ENCODE data around the gene ATP2A2.
"Not testable (repeated sequence)": the region's sequence is repeated elsewhere in the genome, so short reads cannot be mapped to it uniquely, and the experiment has no call there.

The ATP2A2 gene

DNA sequence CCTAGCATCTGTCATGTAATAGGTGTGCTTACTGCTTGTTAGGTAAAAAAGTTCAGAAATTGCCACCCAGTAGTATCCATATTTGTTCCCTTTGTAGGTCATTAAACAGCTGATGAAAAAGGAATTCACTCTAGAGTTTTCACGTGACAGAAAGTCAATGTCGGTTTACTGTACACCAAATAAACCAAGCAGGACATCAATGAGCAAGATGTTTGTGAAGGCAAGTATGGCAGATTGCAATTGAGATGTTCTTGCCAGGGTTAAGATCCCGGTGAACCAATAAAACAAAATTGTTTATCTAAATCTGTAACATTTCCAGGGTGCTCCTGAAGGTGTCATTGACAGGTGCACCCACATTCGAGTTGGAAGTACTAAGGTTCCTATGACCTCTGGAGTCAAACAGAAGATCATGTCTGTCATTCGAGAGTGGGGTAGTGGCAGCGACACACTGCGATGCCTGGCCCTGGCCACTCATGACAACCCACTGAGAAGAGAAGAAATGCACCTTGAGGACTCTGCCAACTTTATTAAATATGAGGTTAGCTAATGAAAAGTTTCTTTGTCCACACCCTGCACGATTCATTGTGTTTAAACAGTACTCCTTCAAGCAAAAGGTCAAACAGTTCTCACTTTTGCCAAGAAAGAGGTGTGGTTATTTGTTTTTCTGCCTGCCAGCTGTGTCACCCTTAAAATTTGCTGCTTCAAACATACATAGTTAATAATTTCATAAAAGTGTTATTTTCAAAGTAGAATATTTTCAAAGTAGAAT is 58.3 kb downstream of the ATP2A2 start:
- no peak overlapping the region for H3K18ac ChIP-seq (ENCODE audit: low read length)
- H4K12ac ChIP-seq (ENCODE audit: low read depth, low read length): no peak overlapping the region
- H3K36me3 ChIP-seq (ENCODE audit: control insufficient read depth in 1 of 2, insufficient read depth in 2 of 2, low read length in 2 of 2): peaks cover 64 to 82% of the 10 kb centered on the region in 2 experiments
- no peak overlapping the region for H3K4me2 ChIP-seq (ENCODE audit: low read length)
- no peak overlapping the region for H2BK120ac ChIP-seq (ENCODE audit: insufficient read depth, low read length, poor library complexity)
- no peaks in the 10 kb centered on the region for H3K79me2 ChIP-seq (ENCODE audit: control insufficient read depth, insufficient read depth, low read length, poor library complexity)
- no peak overlapping the region for H3K23ac ChIP-seq (ENCODE audit: low read length)
- no peak overlapping the region for H2AFZ ChIP-seq (ENCODE audit: insufficient read depth, low read length, poor library complexity)
- no peak overlapping the region for H4K91ac ChIP-seq (ENCODE audit: low read depth, low read length)
- H2AK5ac ChIP-seq (ENCODE audit: low read length): no peak overlapping the region
- H3K14ac ChIP-seq (ENCODE audit: low read length): no peak overlapping the region
- H3K4ac ChIP-seq (ENCODE audit: low read depth, low read length): no peak overlapping the region
- H3K27me3 ChIP-seq (ENCODE audit: insufficient read depth, low read length): no peaks in the 10 kb centered on the region
- H3K4me3 ChIP-seq (ENCODE audit: low read depth, low read length): no peak overlapping the region
- no peaks in the 10 kb centered on the region for H3K9me3 ChIP-seq (ENCODE audit: insufficient read depth, low read depth, low read length)
- H2BK12ac ChIP-seq (ENCODE audit: low read length): no peak overlapping the region
- no peaks in the 10 kb centered on the region for H3K4me1 ChIP-seq (ENCODE audit: control insufficient read depth in 1 of 2, insufficient read depth in 2 of 2, low read length in 2 of 2)
- H3K79me1 ChIP-seq (ENCODE audit: low read length): no peaks in the 10 kb centered on the region
- no peak overlapping the region for H3K27ac ChIP-seq (ENCODE audit: low read depth, low read length)
- whole genome bisulfite sequencing (ENCODE audit: extremely low coverage, insufficient coverage, insufficient read length): no CpG with 5 or more reads among the region's 8 CpGs
- H3K9ac ChIP-seq (ENCODE audit: low read length): no peak overlapping the region
- DNase-seq: no peak
- no peak overlapping the region for H4K8ac ChIP-seq (ENCODE audit: low read depth, low read length)
- H2BK5ac ChIP-seq (ENCODE audit: low read depth, low read length, poor library complexity): no peak overlapping the region

DNA sequence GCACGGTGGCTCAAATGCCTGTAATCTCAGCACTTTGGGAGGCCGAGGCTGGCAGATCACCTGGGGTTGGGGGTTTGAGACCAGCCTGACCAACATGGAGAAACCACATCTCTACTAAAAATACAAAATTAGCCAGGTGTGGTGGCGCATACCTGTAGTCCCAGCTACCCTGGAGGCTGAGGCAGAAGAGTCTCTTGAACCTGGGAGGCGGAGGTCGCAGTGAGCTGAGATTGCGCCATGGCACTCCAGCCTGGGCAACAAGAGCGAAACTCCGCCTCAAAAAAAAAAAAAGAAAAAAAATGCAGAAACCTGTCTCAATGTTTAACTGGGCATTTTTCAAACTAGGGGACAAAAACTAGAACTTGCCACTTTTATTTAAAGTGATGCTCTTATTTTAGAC is 59.2 kb downstream of the ATP2A2 start:
- not testable (repeated sequence) for H3K9ac ChIP-seq (ENCODE audit: low read length); H3K23ac ChIP-seq (ENCODE audit: low read length); H4K8ac ChIP-seq (ENCODE audit: low read depth, low read length); H3K79me1 ChIP-seq (ENCODE audit: low read length); H3K27ac ChIP-seq (ENCODE audit: low read depth, low read length); H3K4ac ChIP-seq (ENCODE audit: low read depth, low read length); H4K91ac ChIP-seq (ENCODE audit: low read depth, low read length); H3K27me3 ChIP-seq (ENCODE audit: insufficient read depth, low read length); H3K9me3 ChIP-seq (ENCODE audit: insufficient read depth, low read depth, low read length); H3K14ac ChIP-seq (ENCODE audit: low read length); H2BK5ac ChIP-seq (ENCODE audit: low read depth, low read length, poor library complexity); H3K4me2 ChIP-seq (ENCODE audit: low read length); H3K4me3 ChIP-seq (ENCODE audit: low read depth, low read length); H2AFZ ChIP-seq (ENCODE audit: insufficient read depth, low read length, poor library complexity); H3K18ac ChIP-seq (ENCODE audit: low read length); H2AK5ac ChIP-seq (ENCODE audit: low read length); H2BK120ac ChIP-seq (ENCODE audit: insufficient read depth, low read length, poor library complexity); H2BK12ac ChIP-seq (ENCODE audit: low read length); H3K79me2 ChIP-seq (ENCODE audit: control insufficient read depth, insufficient read depth, low read length, poor library complexity); DNase-seq; H3K4me1 ChIP-seq (ENCODE audit: control insufficient read depth in 1 of 2, insufficient read depth in 2 of 2, low read length in 2 of 2)
- Histone ChIP-seq H3K36me3 (ENCODE audit: control insufficient read depth in 1 of 2, insufficient read depth in 2 of 2, low read length in 2 of 2) (peaks cover 61 to 82% of the 10 kb centered on the region in 2 experiments), H4K12ac (ENCODE audit: low read depth, low read length) (peak overlapping the region; percentile 43)
- no CpG with 5 or more reads among the region's 8 CpGs for WGBS (ENCODE audit: extremely low coverage, insufficient coverage, insufficient read length)

DNA sequence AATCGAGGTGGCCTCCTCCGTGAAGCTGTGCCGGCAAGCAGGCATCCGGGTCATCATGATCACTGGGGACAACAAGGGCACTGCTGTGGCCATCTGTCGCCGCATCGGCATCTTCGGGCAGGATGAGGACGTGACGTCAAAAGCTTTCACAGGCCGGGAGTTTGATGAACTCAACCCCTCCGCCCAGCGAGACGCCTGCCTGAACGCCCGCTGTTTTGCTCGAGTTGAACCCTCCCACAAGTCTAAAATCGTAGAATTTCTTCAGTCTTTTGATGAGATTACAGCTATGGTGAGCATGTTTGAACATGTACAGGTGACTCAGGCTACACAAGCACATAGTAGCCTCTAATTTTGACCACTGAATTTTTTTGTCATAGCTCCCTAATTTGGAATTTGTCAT is 59.7 kb downstream of the ATP2A2 start:
- Histone ChIP-seq H3K36me3 (ENCODE audit: control insufficient read depth in 1 of 2, insufficient read depth in 2 of 2, low read length in 2 of 2) (peaks cover 59 to 82% of the 10 kb centered on the region in 2 experiments), H4K91ac (ENCODE audit: low read depth, low read length) (no peak overlapping the region), H3K23ac (ENCODE audit: low read length) (no peak overlapping the region), H2BK5ac (ENCODE audit: low read depth, low read length, poor library complexity) (peak overlapping the region; percentile 24), H2BK12ac (ENCODE audit: low read length) (no peak overlapping the region), H3K4me2 (ENCODE audit: low read length) (no peak overlapping the region), H3K4me3 (ENCODE audit: low read depth, low read length) (no peak overlapping the region), H4K12ac (ENCODE audit: low read depth, low read length) (peak overlapping the region; percentile 43), H3K14ac (ENCODE audit: low read length) (no peak overlapping the region), H4K8ac (ENCODE audit: low read depth, low read length) (peak overlapping the region; percentile 35), H3K79me1 (ENCODE audit: low read length) (no peaks in the 10 kb centered on the region), H3K9me3 (ENCODE audit: insufficient read depth, low read depth, low read length) (no peaks in the 10 kb centered on the region), H3K18ac (ENCODE audit: low read length) (peak overlapping the region; percentile 38), H3K79me2 (ENCODE audit: control insufficient read depth, insufficient read depth, low read length, poor library complexity) (no peaks in the 10 kb centered on the region), H3K4ac (ENCODE audit: low read depth, low read length) (no peak overlapping the region), H3K4me1 (ENCODE audit: control insufficient read depth in 1 of 2, insufficient read depth in 2 of 2, low read length in 2 of 2) (peaks cover 0 to 3% of the 10 kb centered on the region in 2 experiments), H2BK120ac (ENCODE audit: insufficient read depth, low read length, poor library complexity) (no peak overlapping the region), H2AFZ (ENCODE audit: insufficient read depth, low read length, poor library complexity) (no peak overlapping the region), H3K27ac (ENCODE audit: low read depth, low read length) (no peak overlapping the region), H3K9ac (ENCODE audit: low read length) (no peak overlapping the region), H3K27me3 (ENCODE audit: insufficient read depth, low read length) (no peaks in the 10 kb centered on the region), H2AK5ac (ENCODE audit: low read length) (no peak overlapping the region)
- no CpG with 5 or more reads among the region's 18 CpGs for WGBS (ENCODE audit: extremely low coverage, insufficient coverage, insufficient read length)
- peak in 1 of 2 donors; percentile 37 for DNase-seq

DNA sequence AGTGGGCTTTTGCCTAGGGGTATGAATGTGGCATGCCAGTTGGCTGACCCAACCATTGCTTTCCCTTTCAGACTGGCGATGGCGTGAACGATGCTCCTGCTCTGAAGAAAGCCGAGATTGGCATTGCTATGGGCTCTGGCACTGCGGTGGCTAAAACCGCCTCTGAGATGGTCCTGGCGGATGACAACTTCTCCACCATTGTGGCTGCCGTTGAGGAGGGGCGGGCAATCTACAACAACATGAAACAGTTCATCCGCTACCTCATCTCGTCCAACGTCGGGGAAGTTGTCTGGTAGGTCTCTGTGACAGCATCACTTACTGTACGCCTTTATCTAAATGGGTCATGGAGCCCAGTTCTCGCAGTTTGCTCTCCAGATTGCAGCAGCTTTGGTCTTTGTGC is 61.1 kb downstream of the ATP2A2 start:
- Histone ChIP-seq H3K4ac (ENCODE audit: low read depth, low read length) (no peak overlapping the region), H3K9ac (ENCODE audit: low read length) (no peak overlapping the region), H3K9me3 (ENCODE audit: insufficient read depth, low read depth, low read length) (no peaks in the 10 kb centered on the region), H2BK120ac (ENCODE audit: insufficient read depth, low read length, poor library complexity) (no peak overlapping the region), H3K27me3 (ENCODE audit: insufficient read depth, low read length) (no peaks in the 10 kb centered on the region), H3K79me1 (ENCODE audit: low read length) (no peaks in the 10 kb centered on the region), H3K14ac (ENCODE audit: low read length) (no peak overlapping the region), H3K4me3 (ENCODE audit: low read depth, low read length) (no peak overlapping the region), H4K8ac (ENCODE audit: low read depth, low read length) (no peak overlapping the region), H3K27ac (ENCODE audit: low read depth, low read length) (no peak overlapping the region), H3K36me3 (ENCODE audit: control insufficient read depth in 1 of 2, insufficient read depth in 2 of 2, low read length in 2 of 2) (peaks cover 57 to 74% of the 10 kb centered on the region in 2 experiments), H2BK5ac (ENCODE audit: low read depth, low read length, poor library complexity) (no peak overlapping the region), H3K4me2 (ENCODE audit: low read length) (no peak overlapping the region), H2AFZ (ENCODE audit: insufficient read depth, low read length, poor library complexity) (no peak overlapping the region), H3K23ac (ENCODE audit: low read length) (no peak overlapping the region), H3K79me2 (ENCODE audit: control insufficient read depth, insufficient read depth, low read length, poor library complexity) (no peaks in the 10 kb centered on the region), H2BK12ac (ENCODE audit: low read length) (no peak overlapping the region), H4K91ac (ENCODE audit: low read depth, low read length) (no peak overlapping the region), H3K18ac (ENCODE audit: low read length) (no peak overlapping the region), H3K4me1 (ENCODE audit: control insufficient read depth in 1 of 2, insufficient read depth in 2 of 2, low read length in 2 of 2) (peaks cover 0 to 3% of the 10 kb centered on the region in 2 experiments), H4K12ac (ENCODE audit: low read depth, low read length) (no peak overlapping the region), H2AK5ac (ENCODE audit: low read length) (no peak overlapping the region)
- no CpG with 5 or more reads among the region's 15 CpGs for WGBS (ENCODE audit: extremely low coverage, insufficient coverage, insufficient read length)
- no peak for DNase-seq

Data from trophoblast cell (in vitro differentiated cells and primary cell).